H9 (cell line): ENCODE measurements around the gene PPP1R14C. TPM values are rescaled to one million over a fixed set of nuclear protein-coding genes. Genes with fewer than 3 reads are reported as not detected.

Experiments used
- DNase-seq: peaks from one replicate; pipeline ENCODE4 v3.0.0-alpha.2; 2017
- H2AFZ ChIP-seq: one replicate; pipeline ENCODE4 v1.6.1; 2013; ENCODE audit warnings: mild to moderate bottlenecking, low read length, control low read depth, moderate library complexity
- H2AK5ac ChIP-seq: 2 replicates; pipeline ENCODE4 v1.6.1; 2013; ENCODE audit warnings: low read length, control low read depth, mixed read lengths; ENCODE audit not compliant: insufficient read length
- H2BK120ac ChIP-seq: one replicate; pipeline ENCODE4 v1.6.1; 2013; ENCODE audit warnings: low read depth, mild to moderate bottlenecking, low read length, control low read depth, inconsistent platforms; ENCODE audit not compliant: poor library complexity, severe bottlenecking
- H2BK12ac ChIP-seq: 2 replicates; pipeline ENCODE4 v1.6.1; 2013; ENCODE audit warnings: low read length, control low read depth, mixed read lengths, low read depth; ENCODE audit not compliant: insufficient read length
- H2BK15ac ChIP-seq: 2 replicates; pipeline ENCODE4 v1.6.1; 2013; ENCODE audit warnings: low read depth, low read length, control low read depth
- H2BK20ac ChIP-seq: one replicate; pipeline ENCODE4 v1.6.1; 2013; ENCODE audit warnings: low read depth, mild to moderate bottlenecking, low read length, control low read depth, inconsistent platforms; ENCODE audit not compliant: poor library complexity, severe bottlenecking
- H2BK5ac ChIP-seq: 2 replicates; pipeline ENCODE4 v1.6.1; 2013; ENCODE audit warnings: low read length, control low read depth, mixed read lengths; ENCODE audit not compliant: insufficient read length
- H3K14ac ChIP-seq: 2 replicates; pipeline ENCODE4 v1.6.1; 2013; ENCODE audit warnings: low read length, control low read depth; ENCODE audit not compliant: insufficient read depth
- H3K18ac ChIP-seq: 2 replicates; pipeline ENCODE4 v1.6.1; 2013; ENCODE audit warnings: low read depth, mild to moderate bottlenecking, mixed read lengths, low read length, control low read depth; ENCODE audit not compliant: insufficient read length
- H3K23ac ChIP-seq: 2 replicates; pipeline ENCODE4 v1.6.1; 2013; ENCODE audit warnings: low read length, control low read depth, mixed read lengths, low read depth; ENCODE audit not compliant: insufficient read length
- H3K23me2 ChIP-seq: 2 replicates; pipeline ENCODE4 v1.6.1; 2013; ENCODE audit warnings: low read depth, mild to moderate bottlenecking, mixed read lengths, low read length, control low read depth; ENCODE audit not compliant: insufficient read length, poor library complexity, severe bottlenecking
- H3K27ac ChIP-seq: 2 replicates; pipeline ENCODE4 v1.5.1; 2013; ENCODE audit warnings: low read length, control low read depth, mixed read lengths, low read depth; ENCODE audit not compliant: insufficient read length
- H3K27me3 ChIP-seq: 2 replicates; pipeline ENCODE4 v1.6.1; 2013; ENCODE audit warnings: low read length, control low read depth, inconsistent platforms; ENCODE audit not compliant: insufficient read depth
- H3K4ac ChIP-seq: 2 replicates; pipeline ENCODE4 v1.6.1; 2013; ENCODE audit warnings: low read depth, mild to moderate bottlenecking, control low read depth, inconsistent platforms, low read length, moderate library complexity
- H3K4me1 ChIP-seq: 2 replicates; pipeline ENCODE4 v1.6.1; 2013; ENCODE audit warnings: low read length, control low read depth, inconsistent platforms; ENCODE audit not compliant: insufficient read depth
- H3K4me2 ChIP-seq: 2 replicates; pipeline ENCODE4 v1.6.1; 2013; ENCODE audit warnings: low read length, control low read depth, mixed read lengths; ENCODE audit not compliant: insufficient read length, insufficient read depth
- H3K56ac ChIP-seq: 2 replicates; pipeline ENCODE4 v1.6.1; 2013; ENCODE audit warnings: low read depth, mild to moderate bottlenecking, mixed read lengths, low read length, control low read depth; ENCODE audit not compliant: insufficient read length
- H3K79me1 ChIP-seq: 2 replicates; pipeline ENCODE4 v1.6.1; 2013; ENCODE audit warnings: low read depth, mild to moderate bottlenecking, moderate library complexity, low read length, control low read depth, inconsistent platforms; ENCODE audit not compliant: insufficient read depth, poor library complexity, severe bottlenecking
- H3K79me2 ChIP-seq: 2 replicates; pipeline ENCODE4 v1.6.1; 2013; ENCODE audit warnings: low read length, control low read depth, inconsistent platforms; ENCODE audit not compliant: insufficient read depth
- H3K9ac ChIP-seq: 2 replicates; pipeline ENCODE4 v1.6.1; 2013; ENCODE audit warnings: low read length, control low read depth, mixed read lengths; ENCODE audit not compliant: insufficient read length; ENCODE audit errors: extremely low read depth
- H3K9me3 ChIP-seq: one replicate; pipeline ENCODE4 v1.6.1; 2013; ENCODE audit warnings: low read depth, low read length, inconsistent platforms; ENCODE audit not compliant: control insufficient read depth
- H3T11ph ChIP-seq: one replicate; pipeline ENCODE4 v1.6.1; 2013; ENCODE audit warnings: mild to moderate bottlenecking, low read length, control low read depth, inconsistent platforms
- H4K20me1 ChIP-seq: one replicate; pipeline ENCODE4 v1.6.1; 2013; ENCODE audit not compliant: control insufficient read depth, insufficient read length, insufficient read depth
- H4K5ac ChIP-seq: 2 replicates; pipeline ENCODE4 v1.6.1; 2013; ENCODE audit warnings: low read depth, mild to moderate bottlenecking, mixed read lengths, low read length, control low read depth; ENCODE audit not compliant: insufficient read length
- H4K8ac ChIP-seq: replicated peaks from 2 replicates; pipeline ENCODE4 v1.6.1; 2013; ENCODE audit warnings: low read length, control low read depth, mixed read lengths, low read depth; ENCODE audit not compliant: insufficient read length
- H4K91ac ChIP-seq: 2 replicates; pipeline ENCODE4 v1.6.1; 2013; ENCODE audit warnings: low read depth, mild to moderate bottlenecking, moderate library complexity, mixed read lengths, low read length, control low read depth; ENCODE audit not compliant: insufficient read length
- H3K27ac Mint-ChIP-seq, 3 experiments: 2 replicates in 2 of 3; 3 replicates in 1 of 3; pipeline ENCODE4 v1.8.0; 2020 to 2021; ENCODE audit warnings: mixed read lengths in 3 of 3, mild to moderate bottlenecking in 1 of 3, moderate library complexity in 1 of 3
- H3K27me3 Mint-ChIP-seq: 2 replicates; pipeline ENCODE4 v1.8.0; 2021; ENCODE audit warnings: low read depth, mild to moderate bottlenecking, moderate library complexity, mixed read lengths
- H3K36me3 Mint-ChIP-seq, 3 experiments: 2 replicates in 2 of 3; 3 replicates in 1 of 3; pipeline ENCODE4 v1.8.0; 2020 to 2021; ENCODE audit warnings: low read depth in 3 of 3, mixed read lengths in 3 of 3; ENCODE audit not compliant: insufficient read depth in 1 of 3
- H3K4me1 Mint-ChIP-seq, 2 experiments: 2 replicates each; pipeline ENCODE4 v1.8.0; 2020; ENCODE audit warnings: mixed read lengths in 2 of 2
- H3K4me3 Mint-ChIP-seq, 2 experiments: 2 replicates in 1 of 2; 3 replicates in 1 of 2; pipeline ENCODE4 v1.8.0; 2020 to 2021; ENCODE audit warnings: mild to moderate bottlenecking in 2 of 2, mixed read lengths in 2 of 2, moderate library complexity in 1 of 2
- H3K9me3 Mint-ChIP-seq, 2 experiments: 2 replicates in 1 of 2; 3 replicates in 1 of 2; pipeline ENCODE4 v1.8.0; 2020; ENCODE audit warnings: mild to moderate bottlenecking in 2 of 2, mixed read lengths in 2 of 2, moderate library complexity in 1 of 2
- WGBS: extraction: QIAGEN DNeasy Blood & Tissue Kit; methylation state at CpG from one replicate; pipeline ENCODE4 v1.1.7; 2013; ENCODE audit warnings: missing lambda C conversion rate, low lambda C conversion rate, mixed read lengths; ENCODE audit not compliant: insufficient read length; ENCODE audit errors: extremely low coverage; 5-methylcytosine and 5-hydroxymethylcytosine counted together
- total RNA-seq: library from RNA; stranded (reverse); gene quantifications from 2 replicates; pipeline ENCODE4 v1.2.1, GENCODE V29; 2021
- TF ChIP-seq, protein P1 (sequence below): fragments of 200-600 bp; sonication (generic); conservative IDR thresholded peaks from 3 replicates; pipeline ENCODE4 v1.8.0; 2021; ENCODE audit warnings: antibody characterized with exemption, mild to moderate bottlenecking

PPP1R14C gene
- total RNA-seq, 1 experiment from 2014 or later, result 0.37 TPM

DNA sequence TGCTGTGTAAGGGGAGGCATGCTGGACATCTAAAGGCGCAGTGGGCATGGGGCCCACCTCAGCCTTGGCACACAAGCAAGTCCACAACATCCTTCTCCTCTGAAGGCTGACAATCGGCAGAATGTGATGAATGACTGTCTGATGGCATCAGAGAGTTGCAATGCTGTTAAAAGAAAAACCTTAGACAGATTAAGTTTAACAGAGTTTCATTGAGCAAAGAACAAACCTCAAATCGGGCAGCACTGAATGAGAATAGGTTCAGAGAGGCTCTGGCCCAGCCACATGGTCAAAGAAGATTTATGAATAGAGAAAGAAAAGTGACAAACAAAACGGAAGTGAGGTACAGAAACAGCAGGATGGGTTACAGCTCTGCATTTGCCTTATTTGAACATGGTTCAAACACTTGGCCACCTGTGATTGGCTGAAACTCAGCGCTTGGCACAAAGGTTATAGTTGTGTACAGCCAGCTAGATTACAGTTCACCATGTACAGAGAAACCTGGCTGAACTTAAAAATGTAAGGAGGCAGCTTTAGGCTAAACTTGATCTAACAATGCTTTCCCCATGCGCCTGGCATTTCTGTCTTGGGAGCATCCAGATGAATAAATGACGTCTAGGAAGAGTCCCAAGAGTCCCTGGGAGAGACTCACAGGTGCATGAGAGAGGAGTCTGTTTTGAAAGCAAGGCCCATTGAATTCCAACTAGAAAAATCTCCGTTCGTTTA, 127.6 kb downstream of the PPP1R14C start:
- Histone ChIP-seq H3K18ac (no peak overlapping the region), H2BK12ac (no peak overlapping the region), H3K27me3 (no peaks in the 10 kb centered on the region), H3K56ac (no peak overlapping the region), H2BK20ac (no peak overlapping the region), H3K23ac (no peak overlapping the region), H2AK5ac (no peak overlapping the region), H2AFZ (no peak overlapping the region), H3K79me2 (no peaks in the 10 kb centered on the region), H2BK120ac (no peak overlapping the region), H3K27ac (no peak overlapping the region), H4K8ac (no peak overlapping the region), H3K4me2 (no peak overlapping the region), H3K79me1 (no peaks in the 10 kb centered on the region), H3K9me3 (no peaks in the 10 kb centered on the region), H2BK5ac (no peak overlapping the region), H4K5ac (no peak overlapping the region), H3K4me1 (no peaks in the 10 kb centered on the region; the same call in 1 of the 2 replicates), H3T11ph (no peak overlapping the region), H3K14ac (no peak overlapping the region), H2BK15ac (no peak overlapping the region), H4K91ac (no peak overlapping the region), H4K20me1 (no peaks in the 10 kb centered on the region), H3K23me2 (no peaks in the 10 kb centered on the region), H3K4ac (no peak overlapping the region), H3K9ac (no peak overlapping the region)
- H3K36me3 Mint-ChIP-seq, result no peaks in the 10 kb centered on the region
- H3K27ac Mint-ChIP-seq, result peak overlapping the region in 2 of 3 experiments; percentile 13 to 21; a peak in 1 of 7 replicates
- WGBS, result no CpG with 5 or more reads among the region's 9 CpGs
- H3K4me3 Mint-ChIP-seq, result no peak overlapping the region
- TF ChIP-seq, protein P1, sequence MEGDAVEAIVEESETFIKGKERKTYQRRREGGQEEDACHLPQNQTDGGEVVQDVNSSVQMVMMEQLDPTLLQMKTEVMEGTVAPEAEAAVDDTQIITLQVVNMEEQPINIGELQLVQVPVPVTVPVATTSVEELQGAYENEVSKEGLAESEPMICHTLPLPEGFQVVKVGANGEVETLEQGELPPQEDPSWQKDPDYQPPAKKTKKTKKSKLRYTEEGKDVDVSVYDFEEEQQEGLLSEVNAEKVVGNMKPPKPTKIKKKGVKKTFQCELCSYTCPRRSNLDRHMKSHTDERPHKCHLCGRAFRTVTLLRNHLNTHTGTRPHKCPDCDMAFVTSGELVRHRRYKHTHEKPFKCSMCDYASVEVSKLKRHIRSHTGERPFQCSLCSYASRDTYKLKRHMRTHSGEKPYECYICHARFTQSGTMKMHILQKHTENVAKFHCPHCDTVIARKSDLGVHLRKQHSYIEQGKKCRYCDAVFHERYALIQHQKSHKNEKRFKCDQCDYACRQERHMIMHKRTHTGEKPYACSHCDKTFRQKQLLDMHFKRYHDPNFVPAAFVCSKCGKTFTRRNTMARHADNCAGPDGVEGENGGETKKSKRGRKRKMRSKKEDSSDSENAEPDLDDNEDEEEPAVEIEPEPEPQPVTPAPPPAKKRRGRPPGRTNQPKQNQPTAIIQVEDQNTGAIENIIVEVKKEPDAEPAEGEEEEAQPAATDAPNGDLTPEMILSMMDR, result no peak
- peaks cover 3 to 5% of the 10 kb centered on the region in 2 experiments for H3K9me3 Mint-ChIP-seq
- peaks cover 11 to 19% of the 10 kb centered on the region in 2 experiments for H3K4me1 Mint-ChIP-seq
- DNase-seq, result no peak
- H3K27me3 Mint-ChIP-seq, result peaks cover 5% of the 10 kb centered on the region
